Measurements from ENCODE around the gene CHRNB4.

The CHRNB4 gene

DNA sequence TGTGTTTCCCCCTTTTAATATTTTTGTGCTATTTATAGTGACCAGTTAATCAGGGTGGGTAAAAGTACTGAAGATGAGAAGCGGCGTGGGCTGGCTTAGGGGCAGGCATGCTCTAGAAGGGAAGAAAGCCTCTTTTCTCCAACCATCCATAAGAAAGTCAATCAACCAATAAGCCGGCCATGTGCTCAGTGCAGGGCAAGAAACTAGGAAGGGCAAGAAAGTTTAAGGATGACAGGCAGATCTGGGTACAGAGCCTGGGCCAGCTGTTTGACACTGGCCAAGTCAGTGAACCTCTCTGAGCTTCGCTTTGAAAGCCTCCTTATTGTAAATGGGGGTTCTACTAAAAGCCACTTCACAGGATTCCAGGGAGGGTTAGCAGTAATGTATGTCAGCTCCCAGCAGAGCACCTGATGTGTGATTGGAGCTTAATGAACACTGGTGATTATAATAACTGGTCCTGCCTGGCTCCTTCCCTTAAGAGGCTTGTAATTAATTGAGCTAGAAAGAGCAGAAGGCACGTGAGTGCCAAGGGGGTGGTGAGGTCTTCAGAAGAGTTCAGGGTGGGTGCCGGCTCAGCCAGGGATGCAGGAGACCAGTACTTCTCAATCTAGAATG lies 14.5 kb downstream of the CHRNB4 start:
- H3K4me3 ChIP-seq (ENCODE audit: low read depth, low read length), result no peak overlapping the region
- TF ChIP-seq, protein P1, sequence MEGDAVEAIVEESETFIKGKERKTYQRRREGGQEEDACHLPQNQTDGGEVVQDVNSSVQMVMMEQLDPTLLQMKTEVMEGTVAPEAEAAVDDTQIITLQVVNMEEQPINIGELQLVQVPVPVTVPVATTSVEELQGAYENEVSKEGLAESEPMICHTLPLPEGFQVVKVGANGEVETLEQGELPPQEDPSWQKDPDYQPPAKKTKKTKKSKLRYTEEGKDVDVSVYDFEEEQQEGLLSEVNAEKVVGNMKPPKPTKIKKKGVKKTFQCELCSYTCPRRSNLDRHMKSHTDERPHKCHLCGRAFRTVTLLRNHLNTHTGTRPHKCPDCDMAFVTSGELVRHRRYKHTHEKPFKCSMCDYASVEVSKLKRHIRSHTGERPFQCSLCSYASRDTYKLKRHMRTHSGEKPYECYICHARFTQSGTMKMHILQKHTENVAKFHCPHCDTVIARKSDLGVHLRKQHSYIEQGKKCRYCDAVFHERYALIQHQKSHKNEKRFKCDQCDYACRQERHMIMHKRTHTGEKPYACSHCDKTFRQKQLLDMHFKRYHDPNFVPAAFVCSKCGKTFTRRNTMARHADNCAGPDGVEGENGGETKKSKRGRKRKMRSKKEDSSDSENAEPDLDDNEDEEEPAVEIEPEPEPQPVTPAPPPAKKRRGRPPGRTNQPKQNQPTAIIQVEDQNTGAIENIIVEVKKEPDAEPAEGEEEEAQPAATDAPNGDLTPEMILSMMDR (IDR thresholded peaks at IDR 0.05; ENCODE audit: borderline replicate concordance, insufficient read depth, low read depth, low read length), result no peak

- TF ChIP-seq, protein P1 (IDR thresholded peaks at IDR 0.05; ENCODE audit: borderline replicate concordance, insufficient read depth, low read depth, low read length), result no peak
- no peak overlapping the region for H3K4me3 ChIP-seq (ENCODE audit: low read depth, low read length)
Observed at GRCh38 chr15:78625606-78626280, 15.3 kb downstream of the CHRNB4 start.

- TF ChIP-seq, protein P1 (IDR thresholded peaks at IDR 0.05; ENCODE audit: borderline replicate concordance, insufficient read depth, low read depth, low read length), result no peak
- H3K4me3 ChIP-seq (ENCODE audit: low read depth, low read length), result no peak overlapping the region
Observed at GRCh38 chr15:78624651-78625590, 16.1 kb downstream of the CHRNB4 start.

GRCh38 chr15:78623786-78624497 lies 17.1 kb downstream of the CHRNB4 start:
- H3K4me3 ChIP-seq (ENCODE audit: low read depth, low read length), result no peak overlapping the region
- TF ChIP-seq, protein P1 (IDR thresholded peaks at IDR 0.05; ENCODE audit: borderline replicate concordance, insufficient read depth, low read depth, low read length), result no peak

- TF ChIP-seq, protein P1 (IDR thresholded peaks at IDR 0.05; ENCODE audit: borderline replicate concordance, insufficient read depth, low read depth, low read length), result no peak
- no peak overlapping the region for H3K4me3 ChIP-seq (ENCODE audit: low read depth, low read length)
Observed at GRCh38 chr15:78621810-78622402, 19.1 kb downstream of the CHRNB4 start.

All from GM12875 (cell line).